NB4 (cell line): ENCODE data around the gene MAP4.
"Not testable (repeated sequence)": the region's sequence is repeated elsewhere in the genome, so short reads cannot be mapped to it uniquely, and the experiment has no call there.

Experiments
- MAX ChIP-seq: IDR thresholded peaks from 2 replicates; pipeline ENCODE4 v1.6.1; 2011; ENCODE audit warnings: low read depth, low read length
- POLR2A ChIP-seq: IDR thresholded peaks from 2 replicates; pipeline ENCODE4 v1.6.1; 2011; ENCODE audit warnings: mild to moderate bottlenecking; ENCODE audit not compliant: insufficient read length; ENCODE audit errors: extremely low read depth
- TF ChIP-seq, protein P1 (sequence below): IDR thresholded peaks from one replicate; pipeline ENCODE4 v1.5.1; 2012; ENCODE audit warnings: low read depth, low read length

DNA sequence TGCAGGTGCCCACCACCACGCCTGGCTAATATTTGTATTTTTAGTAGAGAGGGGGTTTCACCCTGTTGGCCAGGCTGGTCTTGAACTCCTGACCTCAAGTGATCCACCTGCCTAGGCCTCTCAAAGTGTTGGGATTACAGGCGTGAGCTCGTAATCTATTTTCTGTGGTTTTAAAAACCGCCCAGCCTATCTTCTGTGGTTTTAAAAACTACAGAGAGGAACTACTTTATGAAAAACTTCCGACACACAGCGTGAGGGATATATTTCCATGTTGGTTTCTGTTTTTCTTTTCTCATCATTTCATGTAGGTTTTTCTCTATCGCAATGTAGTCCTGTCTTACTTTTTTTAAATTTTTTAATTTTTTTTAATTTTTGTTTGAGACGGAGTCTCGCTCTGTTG, 186.7 kb downstream of the MAP4 start:
- TF ChIP-seq POLR2A, MAX: not testable (repeated sequence)
- TF ChIP-seq, protein P1, sequence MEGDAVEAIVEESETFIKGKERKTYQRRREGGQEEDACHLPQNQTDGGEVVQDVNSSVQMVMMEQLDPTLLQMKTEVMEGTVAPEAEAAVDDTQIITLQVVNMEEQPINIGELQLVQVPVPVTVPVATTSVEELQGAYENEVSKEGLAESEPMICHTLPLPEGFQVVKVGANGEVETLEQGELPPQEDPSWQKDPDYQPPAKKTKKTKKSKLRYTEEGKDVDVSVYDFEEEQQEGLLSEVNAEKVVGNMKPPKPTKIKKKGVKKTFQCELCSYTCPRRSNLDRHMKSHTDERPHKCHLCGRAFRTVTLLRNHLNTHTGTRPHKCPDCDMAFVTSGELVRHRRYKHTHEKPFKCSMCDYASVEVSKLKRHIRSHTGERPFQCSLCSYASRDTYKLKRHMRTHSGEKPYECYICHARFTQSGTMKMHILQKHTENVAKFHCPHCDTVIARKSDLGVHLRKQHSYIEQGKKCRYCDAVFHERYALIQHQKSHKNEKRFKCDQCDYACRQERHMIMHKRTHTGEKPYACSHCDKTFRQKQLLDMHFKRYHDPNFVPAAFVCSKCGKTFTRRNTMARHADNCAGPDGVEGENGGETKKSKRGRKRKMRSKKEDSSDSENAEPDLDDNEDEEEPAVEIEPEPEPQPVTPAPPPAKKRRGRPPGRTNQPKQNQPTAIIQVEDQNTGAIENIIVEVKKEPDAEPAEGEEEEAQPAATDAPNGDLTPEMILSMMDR, result not testable (repeated sequence)
